HFF-Myc (cell line): ENCODE results near the gene SUV39H1.
"Not testable (repeated sequence)": the region's sequence is repeated elsewhere in the genome, so short reads cannot be mapped to it uniquely, and the experiment has no call there.

Experiments
- DNase-seq: peaks from one replicate; pipeline ENCODE4 v3.0.0-alpha.2; 2011; ENCODE audit warnings: low read depth; ENCODE audit errors: extremely low read depth
- H3K4me3 ChIP-seq: replicated peaks from 2 replicates; pipeline ENCODE4 v1.5.1; 2011; ENCODE audit warnings: low read depth, mild to moderate bottlenecking, control low read depth, low read length
- TF ChIP-seq, protein P1 (sequence below): IDR thresholded peaks from 2 replicates; pipeline ENCODE4 v1.5.1; 2012; ENCODE audit warnings: mild to moderate bottlenecking, low read depth, low read length, control low read depth; ENCODE audit errors: missing control alignments

SUV39H1 gene, protein sequence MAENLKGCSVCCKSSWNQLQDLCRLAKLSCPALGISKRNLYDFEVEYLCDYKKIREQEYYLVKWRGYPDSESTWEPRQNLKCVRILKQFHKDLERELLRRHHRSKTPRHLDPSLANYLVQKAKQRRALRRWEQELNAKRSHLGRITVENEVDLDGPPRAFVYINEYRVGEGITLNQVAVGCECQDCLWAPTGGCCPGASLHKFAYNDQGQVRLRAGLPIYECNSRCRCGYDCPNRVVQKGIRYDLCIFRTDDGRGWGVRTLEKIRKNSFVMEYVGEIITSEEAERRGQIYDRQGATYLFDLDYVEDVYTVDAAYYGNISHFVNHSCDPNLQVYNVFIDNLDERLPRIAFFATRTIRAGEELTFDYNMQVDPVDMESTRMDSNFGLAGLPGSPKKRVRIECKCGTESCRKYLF

DNA sequence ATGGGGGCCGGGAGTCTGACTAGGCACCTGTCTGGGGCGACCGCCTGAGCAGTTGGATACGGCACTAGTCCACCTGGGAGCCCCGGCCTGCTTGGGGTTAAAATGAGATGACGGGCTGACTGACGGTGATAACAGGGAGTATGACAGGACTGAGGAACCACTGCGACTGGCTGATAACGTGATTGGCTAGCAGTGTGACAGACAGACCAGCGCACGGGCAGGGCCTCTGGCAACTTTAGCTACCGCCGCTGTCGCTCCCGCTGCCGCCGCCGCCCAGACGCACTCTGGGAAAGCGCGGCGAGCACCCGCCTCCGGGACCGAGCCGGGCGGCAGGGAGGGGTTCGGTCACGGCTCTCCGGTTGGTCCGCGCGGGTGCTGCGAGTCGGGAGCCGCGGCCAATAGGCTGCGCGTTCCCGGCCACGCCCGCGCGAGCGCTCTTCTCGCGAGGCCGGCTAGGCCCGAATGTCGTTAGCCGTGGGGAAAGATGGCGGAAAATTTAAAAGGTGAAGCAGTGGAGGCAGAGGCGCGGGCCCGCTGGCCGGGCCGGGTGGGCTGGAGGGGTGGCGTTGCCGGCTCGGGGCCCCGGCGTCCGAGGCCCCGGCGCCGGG, at the start of gene SUV39H1:
Gene SUV39H1 (plus strand): TSS at position 434 of the 608 bp plus-strand sequence. CDS start 51 bp downstream, at position 485.
- DNase-seq, result no peak
- TF ChIP-seq, protein P1, sequence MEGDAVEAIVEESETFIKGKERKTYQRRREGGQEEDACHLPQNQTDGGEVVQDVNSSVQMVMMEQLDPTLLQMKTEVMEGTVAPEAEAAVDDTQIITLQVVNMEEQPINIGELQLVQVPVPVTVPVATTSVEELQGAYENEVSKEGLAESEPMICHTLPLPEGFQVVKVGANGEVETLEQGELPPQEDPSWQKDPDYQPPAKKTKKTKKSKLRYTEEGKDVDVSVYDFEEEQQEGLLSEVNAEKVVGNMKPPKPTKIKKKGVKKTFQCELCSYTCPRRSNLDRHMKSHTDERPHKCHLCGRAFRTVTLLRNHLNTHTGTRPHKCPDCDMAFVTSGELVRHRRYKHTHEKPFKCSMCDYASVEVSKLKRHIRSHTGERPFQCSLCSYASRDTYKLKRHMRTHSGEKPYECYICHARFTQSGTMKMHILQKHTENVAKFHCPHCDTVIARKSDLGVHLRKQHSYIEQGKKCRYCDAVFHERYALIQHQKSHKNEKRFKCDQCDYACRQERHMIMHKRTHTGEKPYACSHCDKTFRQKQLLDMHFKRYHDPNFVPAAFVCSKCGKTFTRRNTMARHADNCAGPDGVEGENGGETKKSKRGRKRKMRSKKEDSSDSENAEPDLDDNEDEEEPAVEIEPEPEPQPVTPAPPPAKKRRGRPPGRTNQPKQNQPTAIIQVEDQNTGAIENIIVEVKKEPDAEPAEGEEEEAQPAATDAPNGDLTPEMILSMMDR, result no peak
- H3K4me3 ChIP-seq, result peak within 1 kb of the TSS; percentile 67

DNA sequence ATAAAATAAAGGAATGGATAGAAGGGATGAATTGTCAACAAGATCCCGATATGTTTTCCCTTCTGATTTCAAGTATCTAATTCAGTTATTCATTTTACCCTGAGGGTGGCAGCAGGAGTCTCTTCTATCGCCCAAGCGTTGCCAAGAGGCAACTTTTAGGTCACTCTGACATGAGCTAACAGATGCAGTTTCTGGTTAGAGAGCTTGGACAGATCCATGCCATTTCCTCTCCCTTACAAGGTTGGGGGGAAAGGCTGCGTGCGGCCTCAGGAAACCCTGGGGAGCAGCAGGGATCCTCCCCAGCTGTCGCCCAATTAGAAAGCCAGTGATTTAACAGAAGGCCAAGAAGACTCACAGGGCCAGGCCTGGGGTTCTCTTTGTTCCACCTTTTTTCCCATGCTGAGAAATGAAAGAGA, 48.2 kb upstream of the SUV39H1 start:
- peak; percentile 9 for DNase-seq
- TF ChIP-seq, protein P1, result no peak
- no peak overlapping the region for H3K4me3 ChIP-seq

DNA sequence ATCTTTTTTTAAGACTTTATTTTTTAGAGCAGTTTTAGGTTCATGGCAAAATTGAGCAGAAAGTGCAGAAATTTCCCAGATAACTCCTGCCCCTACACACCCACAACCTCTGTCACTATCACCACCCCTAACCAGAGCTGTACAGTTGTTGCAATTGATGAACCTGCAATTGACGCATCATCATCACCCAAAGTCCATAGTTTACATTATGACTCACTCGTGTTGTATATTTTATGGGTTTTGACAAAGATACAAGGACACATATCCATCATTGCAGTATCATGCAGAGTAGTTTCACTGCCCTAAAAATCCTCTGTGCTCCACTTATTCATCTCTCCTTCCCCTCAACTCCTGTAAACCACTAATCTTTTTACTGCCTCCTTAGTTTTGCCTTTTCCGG, 47.4 kb upstream of the SUV39H1 start:
- H3K4me3 ChIP-seq, result no peak overlapping the region
- DNase-seq, result no peak
- TF ChIP-seq, protein P1, result no peak

DNA sequence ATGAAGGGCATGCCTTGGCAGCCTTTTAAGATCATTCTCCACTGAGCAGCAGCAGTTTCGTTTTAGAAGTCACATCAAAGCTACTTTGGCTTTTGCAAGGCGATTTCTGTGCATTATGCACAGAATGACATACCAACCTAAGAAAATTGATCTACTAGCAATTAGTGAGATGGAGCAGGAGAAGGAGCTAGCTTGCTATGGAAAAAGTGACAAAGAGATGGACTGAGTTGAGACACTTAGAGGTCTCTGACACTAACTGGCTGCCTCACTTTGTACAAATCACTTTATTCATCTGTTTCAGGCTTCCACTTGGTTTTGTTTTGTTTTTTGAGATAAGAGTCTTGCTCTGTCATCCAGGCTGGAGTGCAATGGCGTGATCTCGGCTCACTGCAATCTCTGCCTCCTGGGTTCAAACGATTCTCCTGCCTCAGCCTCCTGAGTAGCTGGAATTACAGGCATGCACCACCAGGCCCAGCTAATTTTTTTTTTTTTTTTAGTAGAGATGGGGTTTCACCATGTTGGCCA, 44.4 kb upstream of the SUV39H1 start:
- H3K4me3 ChIP-seq, DNase-seq: not testable (repeated sequence)

DNA sequence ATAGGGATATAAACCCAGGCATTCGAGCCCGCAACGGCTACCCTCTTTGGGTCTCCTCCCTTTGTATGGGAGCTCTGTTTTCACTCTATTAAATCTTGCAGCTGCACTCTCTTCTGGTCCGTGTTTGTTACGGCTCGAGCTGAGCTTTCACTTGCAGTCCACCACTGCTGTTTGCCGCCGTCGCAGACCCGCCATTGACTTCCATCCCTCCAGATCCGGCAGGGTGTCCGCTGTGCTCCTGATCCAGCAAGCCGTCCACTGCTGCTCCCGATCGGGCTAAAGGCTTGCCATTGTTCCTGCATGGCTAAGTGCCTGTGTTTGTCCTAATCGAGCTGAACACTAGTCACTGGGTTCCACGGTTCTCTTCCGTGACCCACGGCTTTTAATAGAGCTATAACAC, 41.8 kb upstream of the SUV39H1 start:
- not testable (repeated sequence) for DNase-seq, H3K4me3 ChIP-seq

DNA sequence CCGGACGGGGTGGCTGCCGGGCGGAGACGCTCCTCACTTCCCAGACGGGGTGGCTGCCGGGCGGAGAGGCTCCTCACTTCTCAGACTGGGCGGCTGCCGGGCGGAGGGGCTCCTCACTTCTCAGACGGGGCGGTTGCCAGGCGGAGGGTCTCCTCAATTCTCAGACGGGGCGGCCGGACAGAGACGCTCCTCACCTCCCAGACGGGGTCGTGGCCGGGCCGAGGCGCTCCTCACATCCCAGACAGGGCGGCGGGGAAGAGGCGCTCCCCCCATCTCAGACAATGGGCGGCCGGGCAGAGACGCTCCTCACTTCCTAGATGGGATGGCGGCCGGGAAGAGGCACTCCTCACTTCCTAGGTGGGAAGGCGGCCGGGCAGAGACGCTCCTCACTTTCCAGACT, 36.8 kb upstream of the SUV39H1 start:
- not testable (repeated sequence) for DNase-seq, H3K4me3 ChIP-seq

DNA sequence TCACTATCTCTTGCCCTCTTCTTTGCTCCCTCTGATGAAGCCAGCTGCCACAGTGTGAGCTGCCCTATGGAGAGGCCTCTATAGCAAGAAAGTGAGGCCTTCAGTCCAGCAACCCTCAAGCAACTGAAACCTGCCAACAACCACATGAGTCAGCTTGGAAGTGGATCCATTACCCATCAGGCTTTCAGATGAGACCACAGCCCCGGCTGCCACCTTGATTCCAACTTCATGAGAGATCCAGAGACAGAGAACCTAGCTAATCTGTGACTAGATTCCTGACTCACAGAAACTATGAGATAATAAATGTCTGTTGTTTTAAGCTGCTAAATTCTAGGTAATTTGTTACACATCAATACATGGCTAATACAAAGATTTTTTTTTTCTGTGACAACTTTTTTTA, 33.3 kb upstream of the SUV39H1 start:
- TF ChIP-seq, protein P1, result no peak
- no peak overlapping the region for H3K4me3 ChIP-seq
- no peak for DNase-seq

DNA sequence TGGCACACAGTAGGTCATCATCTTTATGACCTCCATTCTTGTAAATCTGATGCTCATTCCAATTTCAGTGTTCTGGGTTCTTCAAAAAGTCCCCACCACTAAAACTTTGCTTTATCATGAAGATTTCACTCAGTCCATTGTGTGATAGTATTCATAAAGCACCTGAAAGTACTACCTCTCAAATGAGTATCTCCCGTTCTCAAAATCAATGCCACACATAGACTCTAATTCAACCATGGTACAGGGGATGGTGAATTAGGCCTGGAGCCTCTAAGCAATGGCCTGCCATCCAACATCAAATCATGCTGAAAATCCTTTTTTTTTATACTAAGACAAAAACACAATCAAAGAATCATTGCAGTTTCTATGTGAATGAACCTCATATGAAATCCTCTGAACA, 32.4 kb upstream of the SUV39H1 start:
- no peak overlapping the region for H3K4me3 ChIP-seq
- DNase-seq, result no peak
- TF ChIP-seq, protein P1, result no peak
